HCT116 (cell line): Measurements from ENCODE around the gene PCLO. TPM values are rescaled to one million over a fixed set of nuclear protein-coding genes. Genes with fewer than 3 reads are reported as not detected.

Experiments used
- ATAC-seq: fragments of 200-7000 bp; cut with Tn5 transposase; 2 replicates; pipeline ENCODE4 v1.9.1; 2020; ENCODE audit warnings: mild to moderate bottlenecking, moderate library complexity
- BruUV-seq: library from RNA; stranded (reverse); fragments of 400-500 nt; replicated peaks from 2 replicates; lab custom pipeline; 2021; lab: Mats Ljungman, UMichigan
- CTCF ChIA-PET: fragments of 300-600 bp; sonication (Branson Sonifier 250); formaldehyde crosslinking; loops from one replicate; lab custom pipeline; 2021; ENCODE audit warnings: antibody characterized with exemption; lab: Charles Lee
- POLR2A ChIA-PET: fragments of 300-600, 350-600 bp; sonication (Branson Sonifier 250); formaldehyde crosslinking; loops from one replicate; lab custom pipeline; 2021; ENCODE audit warnings: antibody characterized with exemption; lab: Charles Lee
- RAD21 ChIA-PET, 2 experiments: fragments of 300-600 bp; sonication (Branson Sonifier 250); formaldehyde crosslinking; loops; one replicate each; lab custom pipeline; 2023; ENCODE audit warnings: low total read pairs in 2 of 2; ENCODE audit not compliant: uncharacterized antibody in 2 of 2, unreplicated experiment in 2 of 2, low non-redundant PET in 1 of 2; lab: Charles Lee
- DNase-seq: peaks from one replicate; pipeline ENCODE4 v3.0.0-alpha.2; 2010; ENCODE audit warnings: low read depth, low spot score
- H2AFZ ChIP-seq: fragments of 200-600 bp; shearing (Covaris generic), sonication (generic); 2 replicates; pipeline ENCODE4 v1.6.1; 2017; ENCODE audit warnings: low read depth, mixed run types, mixed read lengths, antibody characterized with exemption, low read length; ENCODE audit not compliant: poor library complexity, severe bottlenecking
- H3K27ac ChIP-seq: 2 replicates; pipeline ENCODE4 v1.5.1; 2012; ENCODE audit warnings: low read depth, low read length
- H3K27me3 ChIP-seq: fragments of 200-600 bp; sonication (generic); 2 replicates; pipeline ENCODE4 v1.6.1; 2016; ENCODE audit warnings: mixed run types, low read length, mixed read lengths; ENCODE audit not compliant: insufficient read depth
- H3K36me3 ChIP-seq, 2 experiments: fragments of 200-500 bp in 1 of 2; fragments of 200-600 bp in 1 of 2; sonication (Bioruptor generic) in 1 of 2; sonication (generic) in 1 of 2; 2 replicates each; pipeline versions ENCODE4 v1.5.1 to v1.6.1; 2014 to 2016; ENCODE audit warnings: low read length in 2 of 2, inconsistent platforms in 1 of 2, mixed read lengths in 1 of 2, mixed run types in 1 of 2; ENCODE audit not compliant: insufficient read depth in 2 of 2, control insufficient read depth in 1 of 2
- H3K4me1 ChIP-seq, 2 experiments: fragments of 200-600 bp in 1 of 2; sonication (generic) in 1 of 2; 2 replicates each; pipeline versions ENCODE4 v1.5.1 to v1.6.1; 2012 to 2017; ENCODE audit warnings: low read length in 2 of 2, inconsistent platforms in 1 of 2, mild to moderate bottlenecking in 1 of 2, mixed read lengths in 1 of 2, mixed run types in 1 of 2, moderate library complexity in 1 of 2; ENCODE audit not compliant: insufficient read depth in 2 of 2, control insufficient read depth in 1 of 2
- H3K4me2 ChIP-seq: fragments of 200-600 bp; sonication (generic); 2 replicates; pipeline ENCODE4 v1.6.1; 2017; ENCODE audit warnings: mixed run types, low read length, mixed read lengths
- H3K4me3 ChIP-seq, 2 experiments: fragments of 200-600 bp in 1 of 2; sonication (generic) in 1 of 2; replicated peaks in 1 of 2; 2 replicates each; pipeline ENCODE4 v1.5.1; 2011 to 2016; ENCODE audit warnings: low read length in 2 of 2, control low read depth in 1 of 2, low read depth in 1 of 2, mild to moderate bottlenecking in 1 of 2, mixed read lengths in 1 of 2, mixed run types in 1 of 2
- H3K79me2 ChIP-seq: fragments of 200-600 bp; sonication (generic); 2 replicates; pipeline ENCODE4 v1.6.1; 2017; ENCODE audit warnings: mild to moderate bottlenecking, mixed run types, low read length, moderate library complexity, mixed read lengths; ENCODE audit not compliant: insufficient read depth
- H3K9ac ChIP-seq: fragments of 200-600 bp; sonication (generic); 2 replicates; pipeline ENCODE4 v1.6.1; 2016; ENCODE audit warnings: low read length, mixed read lengths
- H3K9me2 ChIP-seq: fragments of 200-600 bp; sonication (generic), shearing (Covaris generic); 2 replicates; pipeline ENCODE4 v1.6.1; 2017; ENCODE audit warnings: mixed run types, mild to moderate bottlenecking, moderate library complexity; ENCODE audit not compliant: insufficient read depth
- H3K9me3 ChIP-seq, 2 experiments: fragments of 200-500 bp in 1 of 2; fragments of 200-600 bp in 1 of 2; sonication (Bioruptor generic) in 1 of 2; sonication (generic) in 1 of 2; 2 replicates each; pipeline ENCODE4 v1.6.1; 2014 to 2017; ENCODE audit warnings: low read length in 2 of 2, mixed read lengths in 2 of 2, inconsistent platforms in 1 of 2, low read depth in 1 of 2, mild to moderate bottlenecking in 1 of 2, mixed run types in 1 of 2, moderate library complexity in 1 of 2; ENCODE audit not compliant: control insufficient read depth in 1 of 2, insufficient read depth in 1 of 2
- H4K20me1 ChIP-seq: fragments of 200-600 bp; sonication (generic), shearing (Covaris generic); 2 replicates; pipeline ENCODE4 v1.6.1; 2017; ENCODE audit warnings: mixed run types, mild to moderate bottlenecking, moderate library complexity; ENCODE audit not compliant: insufficient read depth
- CBX3 ChIP-seq: IDR thresholded peaks from 2 replicates; pipeline ENCODE4 v1.6.1; 2012; ENCODE audit warnings: low read depth
- ELF1 ChIP-seq: IDR thresholded peaks from 2 replicates; pipeline ENCODE4 v1.6.1; 2012; ENCODE audit warnings: low read depth, borderline replicate concordance
- EZH2 ChIP-seq: fragments of 200-600 bp; sonication (generic); IDR thresholded peaks from 2 replicates; pipeline ENCODE4 v1.6.1; 2017; ENCODE audit warnings: antibody characterized with exemption, mixed run types
- EZH2phosphoT487 ChIP-seq: fragments of 200-600 bp; IDR thresholded peaks from 2 replicates; pipeline ENCODE4 v1.6.1; 2018; ENCODE audit warnings: antibody characterized with exemption, borderline replicate concordance
- JUND ChIP-seq: IDR thresholded peaks from 2 replicates; pipeline ENCODE4 v1.6.1; 2012
- POLR2A ChIP-seq: IDR thresholded peaks from 2 replicates; pipeline ENCODE4 v1.7.0; 2011; ENCODE audit warnings: borderline replicate concordance; ENCODE audit not compliant: insufficient read depth, insufficient read length; ENCODE audit errors: extremely low read depth
- POLR2AphosphoS5 ChIP-seq: IDR thresholded peaks from 2 replicates; pipeline ENCODE4 v1.6.1; 2011; ENCODE audit warnings: mild to moderate bottlenecking, low read depth, low read length, moderate library complexity
- SIN3A ChIP-seq: IDR thresholded peaks from 2 replicates; pipeline ENCODE4 v1.6.1; 2012; ENCODE audit warnings: low read depth
- SP1 ChIP-seq: IDR thresholded peaks from 2 replicates; pipeline ENCODE4 v1.6.1; 2012; ENCODE audit warnings: low read depth
- SRF ChIP-seq: IDR thresholded peaks from 2 replicates; pipeline ENCODE4 v1.6.1; 2012; ENCODE audit warnings: low read depth
- TCF7L2 ChIP-seq: IDR thresholded peaks from 2 replicates; pipeline ENCODE4 v1.7.0; 2011; ENCODE audit warnings: borderline replicate concordance, inconsistent platforms; ENCODE audit not compliant: insufficient read depth, insufficient read length; ENCODE audit errors: extremely low read depth
- YY1 ChIP-seq: IDR thresholded peaks from 2 replicates; pipeline ENCODE4 v1.6.1; 2011; ENCODE audit warnings: low read length, low read depth, moderate library complexity, mild to moderate bottlenecking; ENCODE audit not compliant: insufficient replicate concordance; ENCODE audit errors: extremely low read depth
- ZFX ChIP-seq: fragments of 450-650 bp; IDR thresholded peaks from 2 replicates; pipeline ENCODE4 v1.6.1; 2017
- ZNF274 ChIP-seq: fragments of 200-500 bp; sonication (Bioruptor generic); IDR thresholded peaks from 2 replicates; pipeline ENCODE4 v1.6.1; 2014; ENCODE audit warnings: mild to moderate bottlenecking, low read depth, low read length, inconsistent platforms
- intact Hi-C: fragments of 100-400 bp; cut with micrococcal nuclease; formaldehyde crosslinking; loops from 2 replicates; pipeline ENCODE4 v1.10.0; 2022
- total RNA-seq: library from RNA; stranded (reverse); gene quantifications from one replicate; pipeline ENCODE4 v1.2.1, GENCODE V29; 2021; ENCODE audit not compliant: unreplicated experiment
- TF ChIP-seq, protein P1 (sequence below): IDR thresholded peaks from 2 replicates; pipeline ENCODE4 v1.6.1; 2012
- TF ChIP-seq, protein P2 (sequence below), 3 experiments: fragments of 200-600 bp in 1 of 3; sonication (generic) in 1 of 3; IDR thresholded peaks in 2 of 3; conservative IDR thresholded peaks in 1 of 3; 2 replicates each; pipeline ENCODE4 v1.5.1; 2012 to 2017; ENCODE audit warnings: low read depth in 2 of 3, low read length in 2 of 3, antibody characterized with exemption in 1 of 3, borderline replicate concordance in 1 of 3, control low read depth in 1 of 3, mild to moderate bottlenecking in 1 of 3, mixed read lengths in 1 of 3, mixed run types in 1 of 3, moderate library complexity in 1 of 3; ENCODE audit not compliant: insufficient read depth in 1 of 3
- TF ChIP-seq, protein P3 (sequence below): IDR thresholded peaks from 2 replicates; pipeline ENCODE4 v1.6.1; 2012
- TF ChIP-seq, protein P4 (sequence below): IDR thresholded peaks from 2 replicates; pipeline ENCODE4 v1.6.1; 2011; ENCODE audit warnings: mild to moderate bottlenecking, low read length, moderate library complexity; ENCODE audit not compliant: insufficient replicate concordance; ENCODE audit errors: extremely low read depth

PCLO gene
- total RNA-seq, 1 experiment from 2014 or later = 2.4 TPM

DNA sequence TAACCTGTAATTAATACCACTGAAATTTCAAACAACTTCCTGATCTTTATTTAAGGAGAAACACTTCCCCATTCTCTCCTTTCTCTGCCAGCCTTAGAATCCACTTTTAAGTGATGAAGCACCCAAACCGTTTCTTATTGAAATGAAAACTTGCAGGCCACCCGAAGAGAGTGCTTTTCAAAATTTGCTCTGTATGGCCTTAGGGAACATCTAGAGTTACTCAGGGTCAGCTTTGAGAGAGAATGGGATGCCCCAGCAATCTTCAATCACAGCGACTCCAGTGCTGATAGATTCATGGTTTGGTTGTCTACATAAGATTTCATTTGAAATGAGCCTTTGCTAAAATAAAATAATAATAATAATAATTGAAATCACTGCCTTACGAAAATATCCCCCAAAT, 323.1 kb downstream of the PCLO start:
- Histone ChIP-seq H3K9ac (no peak overlapping the region), H3K79me2 (no peaks in the 10 kb centered on the region), H4K20me1 (no peaks in the 10 kb centered on the region), H2AFZ (no peak overlapping the region), H3K27ac (no peak overlapping the region), H3K9me3 (no peaks in the 10 kb centered on the region), H3K4me3 (no peak overlapping the region), H3K4me1 (no peaks in the 10 kb centered on the region), H3K36me3 (no peaks in the 10 kb centered on the region), H3K9me2 (no peaks in the 10 kb centered on the region), H3K4me2 (no peak overlapping the region), H3K27me3 (no peaks in the 10 kb centered on the region)
- no TSS peak for BruUV-seq
- CTCF ChIA-PET = no interaction called here
- RAD21 ChIA-PET = no interaction called here
- intact Hi-C loops = no loop called here
- POLR2A ChIA-PET = no interaction called here
- TF ChIP-seq, protein P1, sequence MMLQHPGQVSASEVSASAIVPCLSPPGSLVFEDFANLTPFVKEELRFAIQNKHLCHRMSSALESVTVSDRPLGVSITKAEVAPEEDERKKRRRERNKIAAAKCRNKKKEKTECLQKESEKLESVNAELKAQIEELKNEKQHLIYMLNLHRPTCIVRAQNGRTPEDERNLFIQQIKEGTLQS = no peak
- TF ChIP-seq EZH2 (no peak), ELF1 (no peak), POLR2A (no peak), SP1 (no peak), TCF7L2 (no peak), JUND (no peak), YY1 (no peak), ZNF274 (no peak), EZH2phosphoT487 (no peak), SIN3A (no peak), CBX3 (no peak), POLR2AphosphoS5 (no peak), SRF (no peak), ZFX (no peak)
- TF ChIP-seq, protein P2, sequence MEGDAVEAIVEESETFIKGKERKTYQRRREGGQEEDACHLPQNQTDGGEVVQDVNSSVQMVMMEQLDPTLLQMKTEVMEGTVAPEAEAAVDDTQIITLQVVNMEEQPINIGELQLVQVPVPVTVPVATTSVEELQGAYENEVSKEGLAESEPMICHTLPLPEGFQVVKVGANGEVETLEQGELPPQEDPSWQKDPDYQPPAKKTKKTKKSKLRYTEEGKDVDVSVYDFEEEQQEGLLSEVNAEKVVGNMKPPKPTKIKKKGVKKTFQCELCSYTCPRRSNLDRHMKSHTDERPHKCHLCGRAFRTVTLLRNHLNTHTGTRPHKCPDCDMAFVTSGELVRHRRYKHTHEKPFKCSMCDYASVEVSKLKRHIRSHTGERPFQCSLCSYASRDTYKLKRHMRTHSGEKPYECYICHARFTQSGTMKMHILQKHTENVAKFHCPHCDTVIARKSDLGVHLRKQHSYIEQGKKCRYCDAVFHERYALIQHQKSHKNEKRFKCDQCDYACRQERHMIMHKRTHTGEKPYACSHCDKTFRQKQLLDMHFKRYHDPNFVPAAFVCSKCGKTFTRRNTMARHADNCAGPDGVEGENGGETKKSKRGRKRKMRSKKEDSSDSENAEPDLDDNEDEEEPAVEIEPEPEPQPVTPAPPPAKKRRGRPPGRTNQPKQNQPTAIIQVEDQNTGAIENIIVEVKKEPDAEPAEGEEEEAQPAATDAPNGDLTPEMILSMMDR (IDR thresholded peaks at IDR 0.05 in 2 of 3, conservative IDR thresholded peaks at IDR 0.05 in 1 of 3; ENCODE audit: borderline replicate concordance in 1 of 3, insufficient read depth in 1 of 3, low read depth in 2 of 3, low read length in 2 of 3) = no peak
- TF ChIP-seq, protein P3, sequence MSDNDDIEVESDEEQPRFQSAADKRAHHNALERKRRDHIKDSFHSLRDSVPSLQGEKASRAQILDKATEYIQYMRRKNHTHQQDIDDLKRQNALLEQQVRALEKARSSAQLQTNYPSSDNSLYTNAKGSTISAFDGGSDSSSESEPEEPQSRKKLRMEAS = no peak
- TF ChIP-seq, protein P4, sequence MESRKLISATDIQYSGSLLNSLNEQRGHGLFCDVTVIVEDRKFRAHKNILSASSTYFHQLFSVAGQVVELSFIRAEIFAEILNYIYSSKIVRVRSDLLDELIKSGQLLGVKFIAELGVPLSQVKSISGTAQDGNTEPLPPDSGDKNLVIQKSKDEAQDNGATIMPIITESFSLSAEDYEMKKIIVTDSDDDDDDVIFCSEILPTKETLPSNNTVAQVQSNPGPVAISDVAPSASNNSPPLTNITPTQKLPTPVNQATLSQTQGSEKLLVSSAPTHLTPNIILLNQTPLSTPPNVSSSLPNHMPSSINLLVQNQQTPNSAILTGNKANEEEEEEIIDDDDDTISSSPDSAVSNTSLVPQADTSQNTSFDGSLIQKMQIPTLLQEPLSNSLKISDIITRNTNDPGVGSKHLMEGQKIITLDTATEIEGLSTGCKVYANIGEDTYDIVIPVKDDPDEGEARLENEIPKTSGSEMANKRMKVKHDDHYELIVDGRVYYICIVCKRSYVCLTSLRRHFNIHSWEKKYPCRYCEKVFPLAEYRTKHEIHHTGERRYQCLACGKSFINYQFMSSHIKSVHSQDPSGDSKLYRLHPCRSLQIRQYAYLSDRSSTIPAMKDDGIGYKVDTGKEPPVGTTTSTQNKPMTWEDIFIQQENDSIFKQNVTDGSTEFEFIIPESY = no peak
- ATAC-seq (no peak), DNase-seq (no peak)
